HepG2 (cell line): Measurements from ENCODE around the gene LINGO1. TPM values are rescaled to one million over a fixed set of nuclear protein-coding genes. Genes with fewer than 3 reads are reported as not detected.

Experiments
- ATAC-seq: fragments of 200-7000 bp; cut with Tn5 transposase; 3 replicates; pipeline ENCODE4 v1.9.1; 2020; ENCODE audit warnings: mild to moderate bottlenecking, moderate library complexity
- BruUV-seq: library from RNA; stranded (reverse); fragments of 400-500 nt; replicated peaks from 2 replicates; lab custom pipeline; 2021; lab: Mats Ljungman, UMichigan
- CTCF ChIA-PET: fragments of 300-600 bp; formaldehyde crosslinking; extraction: SDS; loops from one replicate; lab custom pipeline; 2021; ENCODE audit warnings: low total read pairs, inconsistent platforms, low intra/inter-chr PET ratio; lab: Yijun Ruan, JAX
- POLR2A ChIA-PET: fragments of 350-600 bp; sonication (Branson Sonifier 250); formaldehyde crosslinking; loops from one replicate; lab custom pipeline; 2020; ENCODE audit warnings: antibody characterized with exemption, inconsistent platforms; lab: Yijun Ruan, JAX
- DNase-seq: peaks from one replicate; pipeline ENCODE4 v3.0.0-alpha.2; 2015; ENCODE audit warnings: low spot score
- FAIRE-seq: peaks from 3 replicates; lab custom pipeline; 2011; peaks lifted over from hg19 to GRCh38; lab: Jason Lieb, UNC
- H2AFZ ChIP-seq: one replicate; pipeline ENCODE4 v1.6.1; 2011; ENCODE audit warnings: low read length, inconsistent platforms
- H3K27ac ChIP-seq: fragments of 300-600 bp; 3 replicates; pipeline ENCODE4 v1.8.0; 2011; ENCODE audit warnings: mixed run types, mild to moderate bottlenecking, mixed read lengths, low read length, inconsistent platforms; ENCODE audit not compliant: insufficient read depth; ENCODE audit errors: extremely low read length
- H3K27me3 ChIP-seq, 2 experiments: fragments of 200-600 bp in 1 of 2; 2 replicates in 1 of 2; 3 replicates in 1 of 2; pipeline versions ENCODE4 v1.6.0 to v1.8.0; 2011; ENCODE audit warnings: low read length in 2 of 2, mild to moderate bottlenecking in 2 of 2, moderate library complexity in 2 of 2, inconsistent platforms in 1 of 2; ENCODE audit not compliant: insufficient read depth in 2 of 2, control insufficient read depth in 1 of 2
- H3K36me3 ChIP-seq, 2 experiments: fragments of 200-600 bp in 1 of 2; replicated peaks in 1 of 2; 2 replicates in 1 of 2; 3 replicates in 1 of 2; pipeline versions ENCODE4 v1.5.1 to v1.8.0; 2011; ENCODE audit warnings: low read length in 2 of 2, inconsistent platforms in 1 of 2; ENCODE audit not compliant: insufficient read depth in 2 of 2, control insufficient read depth in 1 of 2
- H3K4me1 ChIP-seq: 2 replicates; pipeline ENCODE4 v1.5.1; 2012; ENCODE audit warnings: low read length, inconsistent platforms; ENCODE audit not compliant: insufficient read depth
- H3K4me2 ChIP-seq: 2 replicates; pipeline ENCODE4 v1.6.0; 2011; ENCODE audit warnings: low read depth, low read length, inconsistent platforms
- H3K4me3 ChIP-seq, 3 experiments: fragments of 200-600 bp in 1 of 3; sonication (generic), shearing (Covaris generic) in 1 of 3; replicated peaks in 1 of 3; 2 replicates each; pipeline ENCODE4 v1.5.1; 2011 to 2016; ENCODE audit warnings: low read length in 3 of 3, inconsistent platforms in 2 of 3, low read depth in 2 of 3, mild to moderate bottlenecking in 2 of 3, control low read depth in 1 of 3, mixed read lengths in 1 of 3; ENCODE audit not compliant: insufficient read depth in 1 of 3
- H3K79me2 ChIP-seq: one replicate; pipeline ENCODE4 v1.6.1; 2011; ENCODE audit warnings: low read length, inconsistent platforms; ENCODE audit not compliant: insufficient read depth
- H3K9ac ChIP-seq: 2 replicates; pipeline ENCODE4 v1.6.0; 2011; ENCODE audit warnings: mild to moderate bottlenecking, low read depth, low read length, inconsistent platforms; ENCODE audit not compliant: insufficient read depth
- H3K9me3 ChIP-seq: 2 replicates; pipeline ENCODE4 v1.5.1; 2012; ENCODE audit warnings: mild to moderate bottlenecking, low read length
- H4K20me1 ChIP-seq: 2 replicates; pipeline ENCODE4 v1.6.0; 2011; ENCODE audit warnings: inconsistent platforms, mild to moderate bottlenecking, low read length, moderate library complexity; ENCODE audit not compliant: insufficient read depth
- HES4 ChIP-seq: sonication (generic); formaldehyde crosslinking; IDR thresholded peaks from 2 replicates; pipeline ENCODE4 v1.9.0; 2021; ENCODE audit warnings: mild to moderate bottlenecking, missing genetic modification reagents, borderline replicate concordance
- HOXA7 ChIP-seq: sonication (generic); formaldehyde crosslinking; IDR thresholded peaks from 2 replicates; pipeline ENCODE4 v1.8.1; 2022; ENCODE audit warnings: mild to moderate bottlenecking, missing genetic modification reagents, moderate library complexity
- PHF8 ChIP-seq: sonication (generic); formaldehyde crosslinking; IDR thresholded peaks from 2 replicates; pipeline ENCODE4 v1.5.0; 2020; ENCODE audit warnings: missing genetic modification reagents
- PITX1 ChIP-seq: sonication (generic); formaldehyde crosslinking; IDR thresholded peaks from 2 replicates; pipeline ENCODE4 v1.5.1; 2020; ENCODE audit warnings: mild to moderate bottlenecking, missing genetic modification reagents
- RXRB ChIP-seq: IDR thresholded peaks from 2 replicates; pipeline ENCODE4 v1.6.1; 2016; ENCODE audit warnings: borderline replicate concordance, missing genetic modification reagents, missing compliant biosample characterization
- TCF12 ChIP-seq, 2 experiments: fragments of 450-650 bp in 1 of 2; sonication (generic) in 1 of 2; formaldehyde crosslinking in 1 of 2; IDR thresholded peaks; 2 replicates each; pipeline versions ENCODE4 v1.6.1 to v1.8.0; 2017 to 2022; ENCODE audit warnings: antibody characterized with exemption in 1 of 2, mild to moderate bottlenecking in 1 of 2, missing genetic modification reagents in 1 of 2, moderate library complexity in 1 of 2
- TCF7 ChIP-seq: sonication (generic); IDR thresholded peaks from 2 replicates; pipeline ENCODE4 v1.6.1; 2016; ENCODE audit warnings: antibody characterized with exemption, low read depth
- TRIM24 ChIP-seq: sonication (generic); formaldehyde crosslinking; IDR thresholded peaks from 2 replicates; pipeline ENCODE4 v1.8.0; 2022; ENCODE audit warnings: mild to moderate bottlenecking, missing genetic modification reagents
- ZC3H13 ChIP-seq: sonication (generic); formaldehyde crosslinking; IDR thresholded peaks from 2 replicates; pipeline ENCODE4 v1.8.1; 2023; ENCODE audit warnings: mild to moderate bottlenecking, missing genetic modification reagents, moderate library complexity
- ZMAT3 ChIP-seq: sonication (generic); formaldehyde crosslinking; conservative IDR thresholded peaks from 2 replicates; pipeline ENCODE4 v1.7.0; 2021; ENCODE audit warnings: missing genetic modification reagents
- ZMYM3 ChIP-seq: sonication (generic); formaldehyde crosslinking; IDR thresholded peaks from 2 replicates; pipeline ENCODE4 v1.5.1; 2020; ENCODE audit warnings: mild to moderate bottlenecking, missing genetic modification reagents
- ZNF484 ChIP-seq: sonication (generic); formaldehyde crosslinking; IDR thresholded peaks from 2 replicates; pipeline ENCODE4 v1.5.1; 2020; ENCODE audit warnings: mild to moderate bottlenecking, low read depth, missing genetic modification reagents, borderline replicate concordance
- ZNF883 ChIP-seq: sonication (generic); formaldehyde crosslinking; IDR thresholded peaks from 2 replicates; pipeline ENCODE4 v1.5.1; 2020; ENCODE audit warnings: mild to moderate bottlenecking, missing genetic modification reagents; ENCODE audit errors: not compliant biosample characterization
- WGBS: methylation state at CpG from one replicate; pipeline ENCODE4 v1.1.6; 2017; ENCODE audit warnings: low lambda C conversion rate; 5-methylcytosine and 5-hydroxymethylcytosine counted together
- in situ Hi-C: cut with HindIII; loops from 2 replicates; pipeline ENCODE4 v1.10.0; 2017; ENCODE audit warnings: low pct_unique_long_range_greater_than_20kb; ENCODE audit not compliant: extremely low pct_ligation_motif_present
- intact Hi-C: fragments of 100-400 bp; cut with micrococcal nuclease; formaldehyde crosslinking; loops from one replicate; pipeline ENCODE4 v1.10.0; 2022; ENCODE audit not compliant: unreplicated experiment
- polyA plus RNA-seq, 8 experiments: library from polyadenylated mRNA; depleted of rRNA in 3 of 8; stranded (reverse) in 7 of 8; unstranded in 1 of 8; fragments of >200 nt; fragmentation: Illumina TruSeq in 4 of 8; extraction: Trizol in 4 of 8; gene quantifications; 2 replicates each; pipeline versions ENCODE4 v1.2.1 to v1.2.3, GENCODE V29; 2011 to 2016; ENCODE audit warnings: low read depth in 4 of 8, missing spikeins in 1 of 8, mixed read lengths in 1 of 8; ENCODE audit not compliant: insufficient read depth in 1 of 8
- total RNA-seq, 5 experiments: library from RNA; depleted of rRNA; stranded (reverse); fragments of >200 nt; fragmentation: Illumina TruSeq; extraction: Trizol; gene quantifications; 2 replicates each; pipeline ENCODE4 v1.2.3, GENCODE V29; 2016; ENCODE audit warnings: low read depth in 1 of 5
- TF ChIP-seq, protein P1 (sequence below): sonication (generic); formaldehyde crosslinking; IDR thresholded peaks from 2 replicates; pipeline ENCODE4 v1.4.0; 2020; ENCODE audit warnings: mild to moderate bottlenecking, missing genetic modification reagents
- TF ChIP-seq, protein P2 (sequence below): sonication (generic); formaldehyde crosslinking; IDR thresholded peaks from 2 replicates; pipeline ENCODE4 v1.8.0; 2022; ENCODE audit warnings: mild to moderate bottlenecking, missing genetic modification reagents, moderate library complexity
- TF ChIP-seq, protein P3 (sequence below): IDR thresholded peaks from 2 replicates; pipeline ENCODE4 v1.6.1; 2018; ENCODE audit warnings: missing genetic modification reagents, mild to moderate bottlenecking, missing compliant biosample characterization

Gene LINGO1
- total and polyA plus RNA-seq, 2 of the 13 experiments (the other 11 are each of a cell fraction or from before 2014, with no cell fraction given): 0.07 TPM; not detected in 1

DNA sequence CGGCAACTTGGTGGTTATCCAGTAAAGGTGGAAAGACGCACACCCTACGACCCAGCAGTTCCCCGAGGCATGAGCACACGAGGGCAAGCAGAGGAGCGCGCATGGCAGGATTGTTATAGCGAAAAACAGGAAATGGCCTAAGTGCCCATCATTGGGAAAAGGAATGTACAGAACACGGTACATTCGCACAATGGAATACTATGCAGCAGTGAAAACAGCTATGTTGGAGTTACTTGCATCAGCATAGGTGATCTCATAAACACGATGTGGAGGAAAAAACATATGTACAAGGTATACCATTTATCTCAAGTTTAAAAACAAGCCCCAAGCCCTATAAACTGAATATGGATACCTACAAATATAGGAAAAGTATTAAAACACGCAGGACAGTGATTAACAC lies 6.7 kb upstream of the LINGO1 start:
- 53% methylated on average over 12 of the region's 12 CpGs for WGBS
- in situ Hi-C loops: loop anchor here (25.0 kb wide), 1 partner anchor 173 kb away; no protein-coding TSS in a partner anchor
- BruUV-seq: no TSS peak
- TF ChIP-seq TCF7 (no peak), ZNF484 (CRISPR knock-in tag) (no peak), ZC3H13 (no peak), TCF12 (IDR thresholded peaks at IDR 0.05) (no peak), TCF12 (CRISPR knock-in tag; IDR thresholded peaks at IDR 0.05) (no peak), TRIM24 (CRISPR knock-in tag) (no peak), ZMYM3 (CRISPR knock-in tag) (no peak), PHF8 (no peak), ZMAT3 (CRISPR knock-in tag) (no peak), HES4 (CRISPR knock-in tag) (no peak), RXRB (CRISPR knock-in tag) (no peak), HOXA7 (CRISPR knock-in tag) (no peak), PITX1 (no peak), ZNF883 (CRISPR knock-in tag) (no peak)
- TF ChIP-seq, protein P1, sequence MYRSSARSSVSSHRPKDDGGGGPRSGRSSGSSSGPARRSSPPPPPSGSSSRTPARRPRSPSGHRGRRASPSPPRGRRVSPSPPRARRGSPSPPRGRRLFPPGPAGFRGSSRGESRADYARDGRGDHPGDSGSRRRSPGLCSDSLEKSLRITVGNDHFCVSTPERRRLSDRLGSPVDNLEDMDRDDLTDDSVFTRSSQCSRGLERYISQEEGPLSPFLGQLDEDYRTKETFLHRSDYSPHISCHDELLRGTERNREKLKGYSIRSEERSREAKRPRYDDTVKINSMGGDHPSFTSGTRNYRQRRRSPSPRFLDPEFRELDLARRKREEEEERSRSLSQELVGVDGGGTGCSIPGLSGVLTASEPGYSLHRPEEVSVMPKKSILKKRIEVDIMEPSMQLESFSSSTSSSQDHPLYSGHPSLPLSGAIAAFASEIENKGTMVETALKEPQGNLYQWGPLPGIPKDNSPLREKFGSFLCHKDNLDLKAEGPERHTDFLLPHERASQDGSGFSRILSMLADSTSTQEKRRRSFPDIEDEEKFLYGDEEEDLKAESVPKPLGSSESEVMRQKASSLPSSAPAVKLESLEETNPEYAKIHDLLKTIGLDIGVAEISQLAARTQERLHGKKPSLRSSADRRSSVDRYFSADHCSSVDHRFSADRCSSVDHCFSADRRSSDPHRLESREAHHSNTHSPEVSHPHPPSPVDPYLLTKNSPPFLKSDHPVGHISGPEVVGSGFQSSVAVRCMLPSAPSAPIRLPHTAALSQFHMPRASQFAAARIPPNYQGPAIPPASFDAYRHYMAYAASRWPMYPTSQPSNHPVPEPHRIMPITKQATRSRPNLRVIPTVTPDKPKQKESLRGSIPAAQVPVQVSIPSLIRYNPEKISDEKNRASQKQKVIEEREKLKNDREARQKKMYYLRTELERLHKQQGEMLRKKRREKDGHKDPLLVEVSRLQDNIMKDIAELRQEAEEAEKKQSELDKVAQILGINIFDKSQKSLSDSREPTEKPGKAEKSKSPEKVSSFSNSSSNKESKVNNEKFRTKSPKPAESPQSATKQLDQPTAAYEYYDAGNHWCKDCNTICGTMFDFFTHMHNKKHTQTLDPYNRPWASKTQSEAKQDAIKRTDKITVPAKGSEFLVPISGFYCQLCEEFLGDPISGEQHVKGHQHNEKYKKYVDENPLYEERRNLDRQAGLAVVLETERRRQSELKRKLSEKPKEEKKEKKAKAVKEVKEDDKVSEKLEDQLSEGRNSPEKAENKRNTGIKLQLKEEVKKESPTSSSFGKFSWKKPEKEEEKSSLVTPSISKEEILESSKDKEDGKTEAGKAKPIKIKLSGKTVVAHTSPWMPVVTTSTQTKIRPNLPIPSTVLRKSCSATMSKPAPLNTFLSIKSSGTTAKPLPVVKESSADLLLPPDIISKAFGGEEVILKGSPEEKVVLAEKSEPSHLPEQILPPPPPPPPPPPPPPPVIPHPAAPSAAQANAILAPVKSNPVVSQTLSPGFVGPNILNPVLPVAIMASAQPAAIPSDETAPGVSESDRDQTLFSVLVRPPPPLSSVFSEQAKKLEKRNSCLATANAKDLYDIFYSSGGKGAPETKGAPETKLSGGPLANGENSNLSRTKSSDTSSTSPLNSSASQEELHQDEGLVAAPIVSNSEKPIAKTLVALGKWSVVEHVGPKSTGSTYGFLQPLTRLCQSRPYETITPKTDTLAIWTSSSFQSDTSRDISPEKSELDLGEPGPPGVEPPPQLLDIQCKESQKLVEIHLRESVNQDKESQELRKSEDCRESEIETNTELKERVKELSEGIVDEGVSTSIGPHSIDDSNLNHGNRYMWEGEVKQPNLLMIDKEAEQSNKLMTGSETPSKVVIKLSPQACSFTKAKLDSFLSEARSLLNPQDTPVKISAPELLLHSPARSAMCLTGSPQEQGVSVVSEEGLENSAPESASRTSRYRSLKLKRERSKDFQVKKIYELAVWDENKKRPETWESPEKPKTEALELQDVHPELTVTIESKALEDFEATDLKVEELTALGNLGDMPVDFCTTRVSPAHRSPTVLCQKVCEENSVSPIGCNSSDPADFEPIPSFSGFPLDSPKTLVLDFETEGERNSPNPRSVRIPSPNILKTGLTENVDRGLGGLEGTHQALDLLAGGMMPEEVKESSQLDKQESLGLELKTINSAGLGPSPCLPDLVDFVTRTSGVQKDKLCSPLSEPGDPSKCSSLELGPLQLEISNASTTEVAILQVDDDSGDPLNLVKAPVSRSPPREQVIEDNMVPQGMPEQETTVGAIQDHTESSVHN (CRISPR knock-in tag): no peak
- TF ChIP-seq, protein P2, sequence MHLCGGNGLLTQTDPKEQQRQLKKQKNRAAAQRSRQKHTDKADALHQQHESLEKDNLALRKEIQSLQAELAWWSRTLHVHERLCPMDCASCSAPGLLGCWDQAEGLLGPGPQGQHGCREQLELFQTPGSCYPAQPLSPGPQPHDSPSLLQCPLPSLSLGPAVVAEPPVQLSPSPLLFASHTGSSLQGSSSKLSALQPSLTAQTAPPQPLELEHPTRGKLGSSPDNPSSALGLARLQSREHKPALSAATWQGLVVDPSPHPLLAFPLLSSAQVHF: no peak
- TF ChIP-seq, protein P3, sequence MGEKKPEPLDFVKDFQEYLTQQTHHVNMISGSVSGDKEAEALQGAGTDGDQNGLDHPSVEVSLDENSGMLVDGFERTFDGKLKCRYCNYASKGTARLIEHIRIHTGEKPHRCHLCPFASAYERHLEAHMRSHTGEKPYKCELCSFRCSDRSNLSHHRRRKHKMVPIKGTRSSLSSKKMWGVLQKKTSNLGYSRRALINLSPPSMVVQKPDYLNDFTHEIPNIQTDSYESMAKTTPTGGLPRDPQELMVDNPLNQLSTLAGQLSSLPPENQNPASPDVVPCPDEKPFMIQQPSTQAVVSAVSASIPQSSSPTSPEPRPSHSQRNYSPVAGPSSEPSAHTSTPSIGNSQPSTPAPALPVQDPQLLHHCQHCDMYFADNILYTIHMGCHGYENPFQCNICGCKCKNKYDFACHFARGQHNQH (CRISPR knock-in tag): no peak

More for the DNA sequence above, 6.7 kb upstream of the LINGO1 start:
- ATAC-seq (no peak), DNase-seq (no peak), FAIRE-seq (no peak)
- no peaks in the 10 kb centered on the region for H3K36me3 ChIP-seq
- H3K9me3 ChIP-seq: no peaks in the 10 kb centered on the region
- intact Hi-C loops: no loop called here
- CTCF ChIA-PET: no interaction called here
- no peaks in the 10 kb centered on the region for H3K79me2 ChIP-seq
- no peak overlapping the region for H2AFZ ChIP-seq
- H4K20me1 ChIP-seq: no peaks in the 10 kb centered on the region
- H3K27me3 ChIP-seq: peaks cover 0 to 30% of the 10 kb centered on the region in 2 experiments; a peak in 4 of 5 replicates
- H3K9ac ChIP-seq: no peak overlapping the region
- POLR2A ChIA-PET: no interaction called here
- no peak overlapping the region for H3K4me2 ChIP-seq
- no peak overlapping the region for H3K4me3 ChIP-seq
- H3K27ac ChIP-seq: no peak overlapping the region
- H3K4me1 ChIP-seq: peaks cover 24% of the 10 kb centered on the region
